Measurements from ENCODE around the gene ADAT2. TPM values are rescaled to one million over a fixed set of nuclear protein-coding genes. Genes with fewer than 3 reads are reported as not detected.

The ADAT2 gene
- total and polyA plus RNA-seq, 2 of the 13 experiments (the other 11 are each of a cell fraction or from before 2014, with no cell fraction given): 10.5 to 18.3 TPM

DNA sequence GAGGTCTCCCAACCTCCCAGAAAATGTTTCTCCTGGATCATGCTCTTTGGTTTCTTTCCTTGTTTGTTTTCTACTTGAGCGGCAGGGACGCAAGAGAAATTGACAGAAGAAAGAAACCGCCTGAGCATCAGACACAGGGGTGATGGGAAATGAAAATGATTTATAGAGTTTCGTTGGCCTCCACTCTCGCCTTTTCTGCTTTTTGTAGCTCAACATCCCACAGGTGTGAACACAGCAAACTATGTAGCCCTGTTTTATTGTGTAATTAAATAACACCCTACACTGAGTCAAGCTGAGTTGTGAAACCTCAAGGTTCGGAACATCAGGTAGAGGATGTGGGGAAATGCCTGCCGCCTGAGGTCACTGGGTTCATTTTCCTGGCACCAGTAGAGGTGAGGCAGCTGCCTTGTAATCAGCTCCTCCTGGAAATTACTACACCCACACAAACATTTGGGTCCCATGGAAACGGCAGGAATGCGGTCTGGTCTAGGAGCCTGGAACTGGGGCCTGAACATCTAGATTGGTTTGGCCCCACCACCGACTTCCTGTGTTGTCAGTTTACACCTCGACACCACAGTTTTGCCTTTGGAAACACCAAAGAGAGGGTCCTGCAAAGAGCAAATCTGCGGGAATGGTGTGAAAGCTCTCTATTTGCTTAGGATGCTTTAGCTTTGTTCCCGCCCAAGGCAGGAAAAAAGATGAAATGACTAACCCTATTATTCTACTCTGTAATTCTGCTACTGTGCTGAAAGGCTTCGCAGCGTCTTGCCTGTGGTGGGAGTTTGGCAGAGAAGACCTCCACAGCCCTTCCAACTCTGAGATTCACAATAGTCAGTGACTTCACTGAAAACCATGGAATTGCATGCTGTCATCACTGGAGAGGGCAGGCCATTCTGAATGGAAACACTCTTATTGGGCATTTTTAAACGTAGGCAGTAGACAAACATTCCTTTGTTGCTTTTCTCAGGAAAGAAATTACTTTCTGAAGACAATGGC is 53.0 kb downstream of the ADAT2 start (continued):
- TF ChIP-seq ZNF17 (CRISPR knock-in tag; IDR thresholded peaks at IDR 0.05) (no peak), ZNF616 (CRISPR knock-in tag; IDR thresholded peaks at IDR 0.05; ENCODE audit: low read depth) (no peak), DNMT3B (CRISPR knock-in tag; conservative IDR thresholded peaks at IDR 0.05) (peak; percentile 84; the same call in 1 of the 2 replicates), PAF1 (CRISPR knock-in tag; IDR thresholded peaks at IDR 0.05) (no peak), NFKBIZ (CRISPR knock-in tag; IDR thresholded peaks at IDR 0.05) (peak; percentile 95), RARA (CRISPR knock-in tag; IDR thresholded peaks at IDR 0.05) (peak; percentile 97), SMYD3 (CRISPR knock-in tag; IDR thresholded peaks at IDR 0.05) (peak; percentile 40; the same call in 1 of the 2 replicates), EHMT2 (IDR thresholded peaks at IDR 0.05; ENCODE audit: borderline replicate concordance, low read depth, low read length) (peak; percentile 52; the same call in 1 of the 2 replicates), MEF2D (CRISPR knock-in tag; IDR thresholded peaks at IDR 0.05) (peak; percentile 64; the same call in 1 of the 2 replicates), HNRNPUL1 (IDR thresholded peaks at IDR 0.05; ENCODE audit: low read depth, low read length) (no peak), ZNF775 (CRISPR knock-in tag; IDR thresholded peaks at IDR 0.05; ENCODE audit: borderline replicate concordance) (no peak), ZNF7 (CRISPR knock-in tag; IDR thresholded peaks at IDR 0.05) (no peak), PRPF4 (IDR thresholded peaks at IDR 0.05; ENCODE audit: low read depth, low read length, poor library complexity, severe bottlenecking) (no peak), NCOA2 (CRISPR knock-in tag; IDR thresholded peaks at IDR 0.05) (peak; percentile 94)
- TF ChIP-seq, protein P1, sequence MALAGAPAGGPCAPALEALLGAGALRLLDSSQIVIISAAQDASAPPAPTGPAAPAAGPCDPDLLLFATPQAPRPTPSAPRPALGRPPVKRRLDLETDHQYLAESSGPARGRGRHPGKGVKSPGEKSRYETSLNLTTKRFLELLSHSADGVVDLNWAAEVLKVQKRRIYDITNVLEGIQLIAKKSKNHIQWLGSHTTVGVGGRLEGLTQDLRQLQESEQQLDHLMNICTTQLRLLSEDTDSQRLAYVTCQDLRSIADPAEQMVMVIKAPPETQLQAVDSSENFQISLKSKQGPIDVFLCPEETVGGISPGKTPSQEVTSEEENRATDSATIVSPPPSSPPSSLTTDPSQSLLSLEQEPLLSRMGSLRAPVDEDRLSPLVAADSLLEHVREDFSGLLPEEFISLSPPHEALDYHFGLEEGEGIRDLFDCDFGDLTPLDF (CRISPR knock-in tag; IDR thresholded peaks at IDR 0.05): no peak
- TF ChIP-seq, protein P2, sequence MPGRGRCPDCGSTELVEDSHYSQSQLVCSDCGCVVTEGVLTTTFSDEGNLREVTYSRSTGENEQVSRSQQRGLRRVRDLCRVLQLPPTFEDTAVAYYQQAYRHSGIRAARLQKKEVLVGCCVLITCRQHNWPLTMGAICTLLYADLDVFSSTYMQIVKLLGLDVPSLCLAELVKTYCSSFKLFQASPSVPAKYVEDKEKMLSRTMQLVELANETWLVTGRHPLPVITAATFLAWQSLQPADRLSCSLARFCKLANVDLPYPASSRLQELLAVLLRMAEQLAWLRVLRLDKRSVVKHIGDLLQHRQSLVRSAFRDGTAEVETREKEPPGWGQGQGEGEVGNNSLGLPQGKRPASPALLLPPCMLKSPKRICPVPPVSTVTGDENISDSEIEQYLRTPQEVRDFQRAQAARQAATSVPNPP (CRISPR knock-in tag; IDR thresholded peaks at IDR 0.05): 0 out of 2 replicates have a peak, but pooled peaks have one; percentile 36
- TF ChIP-seq, protein P3, sequence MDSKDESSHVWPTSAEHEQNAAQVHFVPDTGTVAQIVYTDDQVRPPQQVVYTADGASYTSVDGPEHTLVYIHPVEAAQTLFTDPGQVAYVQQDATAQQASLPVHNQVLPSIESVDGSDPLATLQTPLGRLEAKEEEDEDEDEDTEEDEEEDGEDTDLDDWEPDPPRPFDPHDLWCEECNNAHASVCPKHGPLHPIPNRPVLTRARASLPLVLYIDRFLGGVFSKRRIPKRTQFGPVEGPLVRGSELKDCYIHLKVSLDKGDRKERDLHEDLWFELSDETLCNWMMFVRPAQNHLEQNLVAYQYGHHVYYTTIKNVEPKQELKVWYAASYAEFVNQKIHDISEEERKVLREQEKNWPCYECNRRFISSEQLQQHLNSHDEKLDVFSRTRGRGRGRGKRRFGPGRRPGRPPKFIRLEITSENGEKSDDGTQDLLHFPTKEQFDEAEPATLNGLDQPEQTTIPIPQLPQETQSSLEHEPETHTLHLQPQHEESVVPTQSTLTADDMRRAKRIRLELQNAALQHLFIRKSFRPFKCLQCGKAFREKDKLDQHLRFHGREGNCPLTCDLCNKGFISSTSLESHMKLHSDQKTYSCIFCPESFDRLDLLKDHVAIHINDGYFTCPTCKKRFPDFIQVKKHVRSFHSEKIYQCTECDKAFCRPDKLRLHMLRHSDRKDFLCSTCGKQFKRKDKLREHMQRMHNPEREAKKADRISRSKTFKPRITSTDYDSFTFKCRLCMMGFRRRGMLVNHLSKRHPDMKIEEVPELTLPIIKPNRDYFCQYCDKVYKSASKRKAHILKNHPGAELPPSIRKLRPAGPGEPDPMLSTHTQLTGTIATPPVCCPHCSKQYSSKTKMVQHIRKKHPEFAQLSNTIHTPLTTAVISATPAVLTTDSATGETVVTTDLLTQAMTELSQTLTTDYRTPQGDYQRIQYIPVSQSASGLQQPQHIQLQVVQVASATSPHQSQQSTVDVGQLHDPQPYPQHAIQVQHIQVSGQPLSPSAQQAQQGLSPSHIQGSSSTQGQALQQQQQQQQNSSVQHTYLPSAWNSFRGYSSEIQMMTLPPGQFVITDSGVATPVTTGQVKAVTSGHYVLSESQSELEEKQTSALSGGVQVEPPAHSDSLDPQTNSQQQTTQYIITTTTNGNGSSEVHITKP (CRISPR knock-in tag; IDR thresholded peaks at IDR 0.05; ENCODE audit: low read depth): peak; percentile 75; the same call in 1 of the 2 replicates
- TF ChIP-seq, protein P4, sequence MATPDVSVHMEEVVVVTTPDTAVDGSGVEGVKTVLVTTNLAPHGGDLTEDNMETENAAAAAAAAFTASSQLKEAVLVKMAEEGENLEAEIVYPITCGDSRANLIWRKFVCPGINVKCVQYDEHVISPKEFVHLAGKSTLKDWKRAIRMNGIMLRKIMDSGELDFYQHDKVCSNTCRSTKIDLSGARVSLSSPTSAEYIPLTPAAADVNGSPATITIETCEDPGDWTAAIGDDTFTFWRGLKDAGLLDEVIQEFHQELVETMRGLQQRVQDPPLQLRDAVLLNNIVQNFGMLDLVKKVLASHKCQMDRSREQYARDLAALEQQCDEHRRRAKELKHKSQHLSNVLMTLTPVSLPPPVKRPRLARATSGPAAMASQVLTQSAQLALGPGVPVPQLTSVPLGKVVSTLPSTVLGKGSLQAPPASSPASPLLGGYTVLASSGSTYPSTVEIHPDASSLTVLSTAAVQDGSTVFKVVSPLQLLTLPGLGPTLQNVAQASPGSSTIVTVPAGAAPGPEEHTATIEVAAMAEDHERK (CRISPR knock-in tag; IDR thresholded peaks at IDR 0.05; ENCODE audit: low read depth): 0 out of 2 replicates have a peak, but pooled peaks have one; percentile 19
- TF ChIP-seq, protein P5, sequence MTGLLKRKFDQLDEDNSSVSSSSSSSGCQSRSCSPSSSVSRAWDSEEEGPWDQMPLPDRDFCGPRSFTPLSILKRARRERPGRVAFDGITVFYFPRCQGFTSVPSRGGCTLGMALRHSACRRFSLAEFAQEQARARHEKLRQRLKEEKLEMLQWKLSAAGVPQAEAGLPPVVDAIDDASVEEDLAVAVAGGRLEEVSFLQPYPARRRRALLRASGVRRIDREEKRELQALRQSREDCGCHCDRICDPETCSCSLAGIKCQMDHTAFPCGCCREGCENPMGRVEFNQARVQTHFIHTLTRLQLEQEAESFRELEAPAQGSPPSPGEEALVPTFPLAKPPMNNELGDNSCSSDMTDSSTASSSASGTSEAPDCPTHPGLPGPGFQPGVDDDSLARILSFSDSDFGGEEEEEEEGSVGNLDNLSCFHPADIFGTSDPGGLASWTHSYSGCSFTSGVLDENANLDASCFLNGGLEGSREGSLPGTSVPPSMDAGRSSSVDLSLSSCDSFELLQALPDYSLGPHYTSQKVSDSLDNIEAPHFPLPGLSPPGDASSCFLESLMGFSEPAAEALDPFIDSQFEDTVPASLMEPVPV (CRISPR knock-in tag; IDR thresholded peaks at IDR 0.05): no peak; the same call in none of the 2 replicates
